Right ventricle myocardium superior (tissue), 1 donor: ENCODE data around the gene PPM1J. TPM values are rescaled to one million over a fixed set of nuclear protein-coding genes. Genes with fewer than 3 reads are reported as not detected.

ENCODE experiments used
- ATAC-seq: fragments of 200-7000 bp; cut with Tn5 transposase; one replicate; pipeline ENCODE4 v1.9.1; 2020; ENCODE audit warnings: mild to moderate bottlenecking; ENCODE audit not compliant: poor library complexity
- DNase-seq: peaks from one replicate; pipeline ENCODE4 v3.0.0-alpha.2; 2020
- intact Hi-C: fragments of 100-400 bp; cut with DNase I; formaldehyde crosslinking; loops from one replicate; pipeline ENCODE4 v1.11.2; 2022
- total RNA-seq: library from RNA; stranded (reverse); fragmentation: NEBNext Ultra II Directional; extraction: Animal tissue kit (Norgen Biotek cat#: 25700); gene quantifications from one replicate; pipeline ENCODE4 v1.2.1, GENCODE V29; 2021
- donor health status: DM: no; HTN: yes; CAD: no; lungs with severe emphysema.

The PPM1J gene
- total RNA-seq, 1 donor from 2014 or later, result 4.7 TPM

DNA sequence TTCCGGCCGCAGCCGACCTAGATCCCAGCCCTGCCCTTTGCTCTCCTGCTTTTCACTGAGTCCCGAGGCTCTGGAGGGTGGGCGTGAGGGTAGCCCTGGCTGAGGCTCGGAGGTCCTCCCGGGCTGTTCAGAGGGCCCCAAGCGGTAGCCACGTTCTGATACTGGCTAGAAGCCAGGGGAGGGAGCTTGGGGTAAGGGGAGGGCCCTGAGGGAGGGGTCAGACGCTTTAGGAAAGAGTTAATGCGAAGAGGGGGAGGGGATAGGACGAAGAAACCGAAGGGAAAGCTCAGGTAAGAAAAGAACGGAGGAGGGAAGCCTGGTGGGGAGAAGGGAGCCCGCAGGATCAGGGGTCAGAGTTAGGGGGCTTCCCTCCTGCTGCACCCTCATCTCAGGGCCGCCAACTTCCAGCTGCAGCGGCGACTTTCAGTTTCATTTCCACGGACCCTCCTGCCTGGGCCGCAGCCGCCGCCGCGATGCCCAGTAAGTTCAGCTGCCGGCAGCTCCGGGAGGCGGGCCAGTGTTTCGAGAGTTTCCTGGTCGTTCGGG, 40.6 kb downstream of the PPM1J start, which contains the start of gene MOV10:
MOV10 (plus strand) TSS at position 220 of the 546 bp plus-strand sequence; CDS start at position 474, 254 bp downstream.
- DNase-seq (peak; percentile 87), ATAC-seq (peak; percentile 82)
- intact Hi-C loops, result loop anchor here (2.0 kb wide), 1 partner anchor 32 kb away; the partner anchor contains the start of gene RHOC

DNA sequence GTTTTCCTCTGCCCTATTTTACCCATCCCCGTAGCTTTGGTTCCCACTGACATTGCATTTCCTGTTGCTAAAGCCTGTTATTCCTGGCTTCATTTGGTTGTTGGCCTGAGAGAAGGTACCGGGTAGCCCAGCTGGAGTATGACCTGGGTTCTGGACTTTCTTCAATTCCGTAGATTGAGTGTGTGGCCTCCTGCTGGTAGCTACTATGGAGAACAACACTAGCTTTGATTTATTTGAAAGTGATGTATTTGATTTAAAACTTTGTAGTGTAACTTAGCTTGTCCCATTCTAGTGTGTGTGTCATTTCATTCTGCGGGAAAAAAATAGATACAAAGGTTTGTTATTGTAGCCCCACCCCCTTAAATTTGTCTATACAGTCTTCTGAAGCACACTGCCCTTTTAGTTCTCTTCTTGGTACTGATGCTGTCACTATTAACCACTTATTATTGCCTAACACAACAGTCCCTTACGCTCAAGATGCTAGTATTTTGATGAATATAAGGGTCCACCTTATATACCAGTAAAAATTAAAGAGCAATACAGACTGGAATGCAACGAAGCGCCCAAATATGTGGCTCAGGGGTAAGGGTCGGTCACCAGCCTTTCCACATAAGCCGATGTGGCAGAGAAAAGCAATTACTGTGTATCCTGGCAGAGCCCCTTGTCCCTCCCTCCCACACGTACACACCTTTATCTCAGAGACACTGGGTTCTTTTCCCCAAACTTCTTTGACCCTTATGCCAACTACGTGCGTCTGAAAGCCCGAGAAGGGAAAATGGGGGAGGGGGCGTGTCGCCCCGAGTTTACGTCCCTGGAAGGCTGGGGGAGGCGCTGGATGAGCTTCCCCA, 41.3 kb downstream of the PPM1J start:
- peak; percentile 74 for DNase-seq
- intact Hi-C loops, result loop anchor here (2.0 kb wide), 1 partner anchor 33 kb away; the partner anchor contains the start of gene RHOC
- peak; percentile 66 for ATAC-seq

DNA sequence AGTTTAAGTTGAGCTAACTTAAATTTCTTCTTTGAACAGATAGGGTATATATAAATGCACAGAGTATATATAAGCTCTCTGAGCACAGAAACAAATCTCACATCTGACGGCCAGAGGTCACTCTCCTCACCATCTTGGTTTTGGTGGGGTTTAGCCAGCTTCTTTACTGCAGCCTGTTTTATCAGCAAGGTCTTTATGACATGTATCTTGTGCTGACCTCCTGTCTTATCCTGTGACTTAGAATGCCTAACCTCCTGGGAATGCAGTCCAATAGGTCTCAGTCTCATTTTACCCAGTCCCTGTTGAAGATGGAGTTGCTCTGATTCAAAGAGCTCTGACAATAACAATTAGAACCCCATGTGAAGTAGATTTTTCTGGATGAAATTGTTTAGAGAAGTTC, 42.3 kb downstream of the PPM1J start:
- ATAC-seq, result no peak
- DNase-seq, result no peak
- intact Hi-C loops, result no loop called here

DNA sequence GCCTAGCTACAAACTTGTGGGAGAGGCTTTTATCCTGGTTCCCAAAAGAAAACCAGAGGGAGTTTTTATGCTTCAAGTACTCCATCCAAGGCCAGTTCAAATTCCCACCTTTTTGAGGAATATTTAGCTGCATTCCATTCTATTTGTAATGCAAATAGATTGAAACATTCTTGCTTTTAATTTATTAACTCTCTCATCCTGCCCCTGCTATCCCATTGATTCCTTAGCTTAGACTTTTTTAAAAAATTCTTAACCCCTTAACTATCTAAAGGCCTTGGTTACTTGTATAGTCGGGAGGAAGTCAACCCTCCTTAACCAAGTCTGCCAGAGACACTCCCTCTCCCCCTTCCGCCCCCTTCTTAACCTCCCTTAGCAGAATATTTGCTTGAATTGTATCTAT, 43.1 kb downstream of the PPM1J start:
- no peak for ATAC-seq
- intact Hi-C loops, result no loop called here
- no peak for DNase-seq

DNA sequence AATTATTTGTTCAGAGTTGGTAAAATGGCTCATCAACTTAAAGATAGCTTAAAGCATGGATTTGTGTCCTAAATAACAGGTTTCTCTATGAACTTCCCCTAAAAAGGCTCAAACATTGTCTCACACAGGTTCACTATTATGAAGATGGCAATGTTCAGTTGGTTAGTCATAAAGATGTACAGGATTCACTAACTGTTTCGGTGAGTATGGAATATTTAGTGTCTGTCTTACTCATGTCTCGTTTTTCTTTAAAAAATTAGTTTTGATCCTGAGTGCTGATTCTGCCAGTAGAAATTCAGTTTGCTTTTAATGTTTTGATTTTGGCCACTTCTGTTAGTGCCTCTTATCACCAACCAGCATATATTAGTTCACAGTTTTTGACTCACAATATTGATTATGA, 48.2 kb downstream of the PPM1J start:
- intact Hi-C loops, result no loop called here
- ATAC-seq (no peak), DNase-seq (no peak)

DNA sequence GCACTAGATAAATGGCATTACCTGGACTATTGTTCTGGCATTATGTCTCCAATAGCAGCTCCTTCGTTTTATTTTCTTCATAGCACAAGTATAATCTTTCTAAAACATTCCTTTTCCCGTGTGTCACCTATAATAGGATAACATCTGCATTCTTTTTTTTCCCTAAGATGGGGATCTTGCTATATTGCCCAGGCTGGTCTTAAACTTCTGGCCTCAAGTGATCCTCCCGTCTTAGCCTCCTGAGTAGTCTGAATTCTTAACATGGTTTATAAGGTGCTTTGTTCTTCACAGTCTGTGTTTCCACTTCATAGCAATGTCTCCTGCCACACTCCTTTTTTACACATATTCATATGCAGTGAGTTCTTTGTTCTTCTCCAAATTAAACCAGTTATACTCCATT, 49.3 kb downstream of the PPM1J start:
- ATAC-seq, result no peak
- intact Hi-C loops, result no loop called here
- DNase-seq, result no peak

Other genes with a start within 250 kb of the PPM1J start
- gene WNT2B, start 206.4 kb downstream of the PPM1J start, total RNA-seq, result 1.2 TPM
- gene ST7L, start 96.2 kb downstream of the PPM1J start, total RNA-seq, result 11.9 TPM
- gene CAPZA1, start 95.5 kb downstream of the PPM1J start, total RNA-seq, result 20.7 TPM
- gene MOV10, start 40.7 kb downstream of the PPM1J start, total RNA-seq, result 10.4 TPM
- 98.2 TPM for gene RHOC, start 8.2 kb downstream of the PPM1J start, total RNA-seq
- 130 TPM for gene SLC16A1, start 240.9 kb upstream of the PPM1J start, total RNA-seq